CMK (cell line): ENCODE data around the gene RAVER1.
"Not testable (repeated sequence)": the region's sequence is repeated elsewhere in the genome, so short reads cannot be mapped to it uniquely, and the experiment has no call there.

Experiments
- DNase-seq: peaks from one replicate; pipeline ENCODE4 v3.0.0-alpha.2; 2010; ENCODE audit warnings: low read depth

RAVER1 gene, protein sequence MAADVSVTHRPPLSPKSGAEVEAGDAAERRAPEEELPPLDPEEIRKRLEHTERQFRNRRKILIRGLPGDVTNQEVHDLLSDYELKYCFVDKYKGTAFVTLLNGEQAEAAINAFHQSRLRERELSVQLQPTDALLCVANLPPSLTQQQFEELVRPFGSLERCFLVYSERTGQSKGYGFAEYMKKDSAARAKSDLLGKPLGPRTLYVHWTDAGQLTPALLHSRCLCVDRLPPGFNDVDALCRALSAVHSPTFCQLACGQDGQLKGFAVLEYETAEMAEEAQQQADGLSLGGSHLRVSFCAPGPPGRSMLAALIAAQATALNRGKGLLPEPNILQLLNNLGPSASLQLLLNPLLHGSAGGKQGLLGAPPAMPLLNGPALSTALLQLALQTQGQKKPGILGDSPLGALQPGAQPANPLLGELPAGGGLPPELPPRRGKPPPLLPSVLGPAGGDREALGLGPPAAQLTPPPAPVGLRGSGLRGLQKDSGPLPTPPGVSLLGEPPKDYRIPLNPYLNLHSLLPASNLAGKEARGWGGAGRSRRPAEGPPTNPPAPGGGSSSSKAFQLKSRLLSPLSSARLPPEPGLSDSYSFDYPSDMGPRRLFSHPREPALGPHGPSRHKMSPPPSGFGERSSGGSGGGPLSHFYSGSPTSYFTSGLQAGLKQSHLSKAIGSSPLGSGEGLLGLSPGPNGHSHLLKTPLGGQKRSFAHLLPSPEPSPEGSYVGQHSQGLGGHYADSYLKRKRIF

GRCh38 chr19:10332965-10333757 is at the start of gene RAVER1:
RAVER1 (minus strand) TSS chr19:10333529; CDS start chr19:10333507, 22 bp downstream.
- peak; percentile 94 for DNase-seq

DNA sequence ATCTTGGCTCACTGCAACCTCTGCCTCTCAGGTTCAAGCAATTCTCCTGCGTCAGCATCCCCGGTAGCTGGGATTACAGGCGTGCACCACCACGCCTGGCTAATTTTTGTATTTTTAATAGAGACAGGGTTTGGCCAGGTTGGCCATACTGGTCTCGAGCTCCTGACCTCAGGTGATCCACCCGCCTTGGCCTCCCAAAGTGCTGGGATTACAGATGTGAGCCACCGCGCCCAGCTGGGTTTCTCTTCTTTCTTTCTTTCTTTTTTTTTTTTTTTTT is 49.8 kb upstream of the RAVER1 start:
- DNase-seq = not testable (repeated sequence)

- peak; percentile 99 for DNase-seq
These were observed 47.2 kb upstream of the RAVER1 start, which contains the start of gene TYK2 for GRCh38 chr19:10380313-10381102. TYK2 (minus strand) TSS chr19:10380572; CDS start chr19:10378406, 2,166 bp downstream.

- DNase-seq = no peak
These were observed 46.6 kb upstream of the RAVER1 start for GRCh38 chr19:10379880-10380312.

GRCh38 chr19:10378124-10378523 is 44.8 kb upstream of the RAVER1 start:
- no peak for DNase-seq

DNA sequence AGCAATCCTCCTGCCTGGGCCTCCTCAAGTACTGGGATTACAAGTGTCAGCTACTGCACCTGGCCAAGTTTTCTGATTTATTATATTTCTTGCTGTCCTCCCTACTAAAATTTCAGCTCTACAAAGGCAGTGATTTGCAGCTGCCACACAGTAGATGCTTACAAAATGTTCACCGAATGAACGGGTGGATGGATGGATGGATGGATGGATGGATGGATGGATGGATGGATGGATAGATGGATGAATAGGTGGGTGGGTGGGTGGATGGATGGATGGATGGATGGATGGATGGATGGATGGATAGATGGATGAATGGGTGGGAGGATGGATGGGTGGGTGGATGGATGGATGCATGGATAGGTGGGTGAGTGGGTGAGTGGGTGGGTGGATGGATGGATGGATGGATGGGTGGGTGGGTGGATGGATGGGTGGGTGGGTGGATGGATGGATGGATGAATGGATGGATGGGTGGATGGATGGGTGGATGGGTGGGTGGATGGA is 43.9 kb upstream of the RAVER1 start:
- not testable (repeated sequence) for DNase-seq

DNA sequence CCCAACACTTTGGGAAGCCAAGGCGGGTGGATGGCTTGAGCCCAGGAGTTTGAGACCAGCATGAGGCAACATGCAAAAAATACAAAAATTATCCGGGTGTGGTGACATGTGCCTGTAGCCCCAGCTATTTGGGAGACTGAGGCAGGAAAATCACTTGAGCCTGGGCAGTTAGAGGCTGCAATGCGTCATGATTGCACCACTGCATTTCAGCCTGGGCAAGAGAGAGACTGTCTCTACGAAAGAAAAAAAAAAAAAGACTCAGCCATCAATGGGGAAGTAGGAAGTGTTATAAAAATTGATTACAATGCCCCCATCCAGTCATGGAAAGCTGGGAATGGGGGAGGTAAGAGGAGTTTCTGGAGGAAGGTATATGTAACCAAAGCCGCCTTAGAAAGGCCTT is 41.6 kb upstream of the RAVER1 start:
- no peak for DNase-seq

DNA sequence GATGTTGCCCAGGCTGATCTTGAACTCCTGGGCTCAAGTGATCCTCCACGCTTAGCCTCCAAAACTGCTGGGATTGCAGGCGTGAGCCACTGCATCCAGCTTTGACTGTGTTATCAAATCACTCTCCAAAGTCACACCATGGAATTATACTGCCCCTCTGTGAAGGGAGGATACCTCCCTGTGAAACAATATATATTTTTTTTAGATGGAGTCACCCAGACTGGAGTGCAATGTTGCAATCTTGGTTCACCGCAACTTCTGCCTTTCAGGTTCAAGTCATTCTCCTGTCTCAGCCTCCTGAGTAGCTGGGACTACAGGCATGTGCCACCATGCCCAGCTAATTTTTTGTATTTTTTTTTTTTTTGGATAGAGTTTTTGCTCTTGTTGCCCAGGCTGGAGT is 39.4 kb upstream of the RAVER1 start:
- no peak for DNase-seq

DNA sequence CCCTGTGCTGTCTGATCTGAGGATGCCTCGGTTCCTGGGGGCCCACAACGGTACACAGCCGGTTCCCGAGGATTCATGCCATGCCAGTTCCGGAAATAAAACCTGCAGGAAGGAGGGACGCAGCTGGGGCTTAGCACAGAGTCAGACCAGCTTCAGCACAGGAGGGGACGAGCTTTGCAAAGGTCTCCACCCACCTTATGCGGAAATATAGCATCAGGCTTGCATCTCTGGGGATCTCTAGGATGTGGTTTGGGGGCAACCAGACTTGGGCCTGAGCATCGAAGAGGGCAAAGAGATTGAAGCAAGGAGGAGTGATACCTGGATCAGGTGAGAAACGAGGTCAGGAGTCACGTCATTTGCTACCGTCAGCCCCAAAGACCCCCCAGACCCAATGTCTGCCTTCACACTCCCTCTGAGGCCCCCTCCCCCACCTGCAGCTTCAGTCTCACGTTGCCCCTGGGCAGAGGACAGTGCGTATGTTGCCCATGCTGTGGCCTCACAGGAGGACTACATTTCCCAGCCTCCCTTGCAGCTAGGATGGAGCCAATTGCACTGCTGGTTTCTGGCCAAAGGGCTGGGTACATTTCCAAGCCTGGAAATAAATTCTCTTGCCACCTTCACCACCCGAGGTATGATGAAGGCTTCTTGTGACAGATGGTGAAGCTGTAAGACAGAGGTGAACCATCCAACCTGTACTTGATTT is 34.9 kb upstream of the RAVER1 start:
- no peak for DNase-seq

GRCh38 chr19:10366950-10367512 is 33.7 kb upstream of the RAVER1 start:
- not testable (repeated sequence) for DNase-seq

GRCh38 chr19:10365518-10365917 is 32.2 kb upstream of the RAVER1 start:
- DNase-seq = no peak

DNA sequence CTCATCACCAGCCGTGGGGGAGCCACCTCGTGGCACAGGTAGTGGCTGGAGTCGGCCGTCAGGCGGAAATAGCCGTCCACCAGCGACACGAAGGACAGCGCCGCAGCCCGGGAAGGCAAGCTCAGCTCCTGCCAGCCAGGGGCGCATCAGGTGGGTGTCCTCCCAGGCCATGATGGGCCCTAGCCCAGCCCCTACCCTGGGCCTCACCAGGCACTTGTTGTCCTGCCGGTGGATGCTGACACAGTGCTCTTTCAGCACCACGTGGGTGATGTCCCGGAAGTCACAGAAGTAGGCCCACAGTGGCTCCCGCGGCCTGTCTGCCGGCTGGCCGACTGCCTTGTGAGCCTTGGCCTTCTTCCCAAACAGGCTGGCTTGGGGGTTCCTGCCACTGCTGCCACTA is 31.3 kb upstream of the RAVER1 start:
- no peak for DNase-seq

- no peak for DNase-seq
These were observed 30.5 kb upstream of the RAVER1 start for GRCh38 chr19:10363789-10364281.

DNA sequence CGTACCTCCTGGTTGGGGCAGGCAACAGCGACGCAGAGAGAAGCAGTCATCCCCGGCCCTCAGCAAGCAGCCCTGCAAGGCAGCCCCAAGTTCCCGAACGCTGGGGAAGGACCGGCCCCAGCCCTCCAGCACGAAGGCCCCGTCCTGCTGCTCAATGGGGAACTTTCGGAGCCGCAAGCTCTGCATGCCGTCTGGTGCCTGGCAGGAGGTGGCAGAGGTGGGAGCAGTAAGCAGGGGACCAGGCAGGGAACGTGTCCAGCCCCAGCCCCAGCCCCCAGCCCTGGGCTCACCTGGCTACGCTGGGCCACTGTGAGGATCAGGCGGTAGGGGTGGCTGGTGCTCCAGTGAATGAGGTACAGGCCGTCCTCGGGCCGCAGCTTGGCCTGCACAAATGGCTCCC is 28.9 kb upstream of the RAVER1 start:
- DNase-seq = no peak

GRCh38 chr19:10361569-10362011 is 28.3 kb upstream of the RAVER1 start:
- no peak for DNase-seq

DNA sequence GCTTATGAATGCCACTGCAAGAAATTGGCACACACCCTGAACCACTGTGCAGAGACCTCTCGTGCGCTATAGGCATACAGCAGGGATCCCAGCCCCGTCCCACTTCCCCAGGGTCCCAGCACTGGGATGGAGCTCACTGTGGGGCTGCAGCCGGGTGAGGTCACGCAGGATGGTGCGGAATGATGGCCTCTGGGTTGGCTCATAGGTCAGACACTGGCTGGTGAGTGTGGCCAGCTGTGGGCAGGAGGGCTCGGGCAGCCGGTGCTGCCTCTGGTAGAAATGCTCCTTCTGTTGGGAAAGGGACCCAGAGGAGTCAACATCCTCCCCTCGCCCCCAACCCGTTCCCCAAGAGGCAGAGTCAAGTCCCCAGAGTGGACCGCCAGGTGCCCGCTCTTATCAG is 23.1 kb upstream of the RAVER1 start:
- DNase-seq = no peak

GRCh38 chr19:10353793-10354391 is 20.6 kb upstream of the RAVER1 start:
- DNase-seq = no peak

- no peak for DNase-seq
These were observed 19.7 kb upstream of the RAVER1 start for GRCh38 chr19:10352764-10353671.

DNA sequence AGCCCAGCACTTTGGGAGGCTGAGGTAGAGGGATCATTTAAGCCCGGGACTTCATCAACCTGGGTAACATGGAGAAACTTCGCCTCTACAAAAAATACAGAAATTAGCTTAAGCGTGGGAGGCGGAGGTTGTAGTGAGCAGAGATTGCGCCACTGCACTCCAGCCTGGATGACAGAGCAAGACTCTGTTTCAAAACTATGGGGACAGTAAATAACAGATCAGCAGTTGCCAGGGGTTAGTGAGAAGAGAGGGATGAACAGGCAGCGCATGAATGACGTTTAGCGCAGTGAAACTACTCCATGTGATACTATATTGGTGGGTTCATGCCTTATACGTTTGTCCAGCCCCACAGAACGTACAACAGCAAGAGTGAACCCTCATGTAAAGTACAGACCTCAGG is 13.2 kb upstream of the RAVER1 start:
- DNase-seq = no peak
